Panc1 (cell line): ENCODE measurements around the gene IL15. TPM values are rescaled to one million over a fixed set of nuclear protein-coding genes. Genes with fewer than 3 reads are reported as not detected.

Source experiments
- ATAC-seq: fragments of 200-7000 bp; cut with Tn5 transposase; 2 replicates; pipeline ENCODE4 v1.9.1; 2020; ENCODE audit warnings: mild to moderate bottlenecking, moderate library complexity
- BruUV-seq: library from RNA; stranded (reverse); fragments of 400-500 nt; replicated peaks from 2 replicates; lab custom pipeline; 2021; lab: Mats Ljungman, UMichigan
- CTCF ChIA-PET: fragments of 300-600 bp; sonication (Branson Sonifier 250); formaldehyde crosslinking; loops from one replicate; lab custom pipeline; 2022; ENCODE audit warnings: antibody characterized with exemption; lab: Charles Lee
- POLR2A ChIA-PET: fragments of 300-600 bp; sonication (Branson Sonifier 250); formaldehyde crosslinking; loops from one replicate; lab custom pipeline; 2022; ENCODE audit warnings: antibody characterized with exemption; lab: Charles Lee
- DNase-seq: peaks from one replicate; pipeline ENCODE4 v3.0.0-alpha.2; 2010; ENCODE audit warnings: low read depth, low spot score
- H3K27ac ChIP-seq: 2 replicates; pipeline ENCODE4 v1.5.1; 2011; ENCODE audit warnings: mild to moderate bottlenecking, low read length, inconsistent platforms
- H3K27me3 ChIP-seq: fragments of 200-500 bp; sonication (Bioruptor generic); 2 replicates; pipeline ENCODE4 v1.6.0; 2014; ENCODE audit warnings: low read length, inconsistent platforms; ENCODE audit not compliant: control insufficient read depth, insufficient read depth
- H3K36me3 ChIP-seq: fragments of 200-500 bp; sonication (Bioruptor generic); 2 replicates; pipeline ENCODE4 v1.5.1; 2014; ENCODE audit warnings: inconsistent platforms, mild to moderate bottlenecking, low read length, moderate library complexity; ENCODE audit not compliant: control insufficient read depth, insufficient read depth
- H3K4me1 ChIP-seq: 2 replicates; pipeline ENCODE4 v1.5.1; 2011; ENCODE audit warnings: inconsistent platforms, mild to moderate bottlenecking, low read length, moderate library complexity; ENCODE audit not compliant: control insufficient read depth, insufficient read depth
- H3K4me3 ChIP-seq, 2 experiments: 2 replicates each; pipeline ENCODE4 v1.5.1; 2011 to 2012; ENCODE audit warnings: low read depth in 2 of 2, low read length in 2 of 2, mild to moderate bottlenecking in 2 of 2, inconsistent platforms in 1 of 2, moderate library complexity in 1 of 2
- H3K9me3 ChIP-seq: fragments of 200-500 bp; sonication (Bioruptor generic); 2 replicates; pipeline ENCODE4 v1.5.1; 2014; ENCODE audit warnings: low read depth, mild to moderate bottlenecking, inconsistent platforms, low read length, moderate library complexity; ENCODE audit not compliant: control insufficient read depth, insufficient read depth
- POLR2AphosphoS5 ChIP-seq: IDR thresholded peaks from 2 replicates; pipeline ENCODE4 v1.6.1; 2012; ENCODE audit warnings: mild to moderate bottlenecking, low read depth, low read length, moderate library complexity
- REST ChIP-seq, 2 experiments: IDR thresholded peaks; 2 replicates each; pipeline ENCODE4 v1.6.1; 2011 to 2012; ENCODE audit warnings: low read depth in 2 of 2, control low read depth in 1 of 2, low read length in 1 of 2, mild to moderate bottlenecking in 1 of 2, moderate library complexity in 1 of 2; ENCODE audit not compliant: insufficient read depth in 1 of 2
- SIN3A ChIP-seq: IDR thresholded peaks from 2 replicates; pipeline ENCODE4 v1.6.1; 2012; ENCODE audit warnings: low read depth, mild to moderate bottlenecking, low read length, moderate library complexity, borderline replicate concordance; ENCODE audit not compliant: insufficient read depth
- TCF7L2 ChIP-seq: IDR thresholded peaks from 2 replicates; pipeline ENCODE4 v1.6.1; 2011; ENCODE audit warnings: mild to moderate bottlenecking, low read depth, low read length, inconsistent platforms
- in situ Hi-C: cut with HindIII; loops from 2 replicates; pipeline ENCODE4 v1.10.0; 2016; ENCODE audit warnings: low sequenced_read_pairs, low pct_unique_long_range_greater_than_20kb
- intact Hi-C: fragments of 100-400 bp; cut with micrococcal nuclease; formaldehyde crosslinking; loops from one replicate; pipeline ENCODE4 v1.10.0; 2022; ENCODE audit not compliant: unreplicated experiment
- total RNA-seq: library from RNA; stranded (reverse); gene quantifications from one replicate; pipeline ENCODE4 v1.2.1, GENCODE V29; 2021; ENCODE audit not compliant: unreplicated experiment
- TF ChIP-seq, protein P1 (sequence below): fragments of 450-650 bp; IDR thresholded peaks from 2 replicates; pipeline ENCODE4 v1.5.1; 2017; ENCODE audit warnings: mild to moderate bottlenecking

The IL15 gene
- total RNA-seq, 1 experiment from 2014 or later: 2.7 TPM

DNA sequence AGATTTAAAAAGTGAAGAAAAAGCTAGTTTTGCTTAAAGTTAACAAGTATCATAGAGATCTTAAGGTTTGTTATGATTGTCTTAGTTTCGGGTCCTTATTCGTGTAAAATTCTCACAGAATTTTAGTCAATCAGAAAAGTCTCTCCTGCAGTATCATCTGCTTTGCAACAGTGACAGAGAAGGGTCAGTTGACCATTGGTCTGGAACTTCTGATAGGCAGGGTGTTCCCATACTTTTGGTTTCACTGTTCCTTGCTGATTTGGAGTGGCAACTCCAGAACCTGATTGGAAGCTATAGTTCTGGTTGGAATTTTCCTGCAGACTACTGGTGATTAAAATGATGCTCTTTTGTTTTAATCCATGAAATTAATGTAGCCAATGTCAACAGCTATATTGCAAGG lies 1.8 kb downstream of the IL15 start:
- no TSS peak for BruUV-seq
- no peaks in the 10 kb centered on the region for H3K27me3 ChIP-seq
- intact Hi-C loops (no loop called here), in situ Hi-C loops (no loop called here)
- DNase-seq: no peak
- no peak overlapping the region for H3K27ac ChIP-seq
- no peaks in the 10 kb centered on the region for H3K36me3 ChIP-seq
- POLR2A ChIA-PET: no interaction called here
- H3K4me3 ChIP-seq: no peak overlapping the region
- CTCF ChIA-PET: no interaction called here
- no peak for TF ChIP-seq SIN3A
- no peak for TF ChIP-seq REST (IDR thresholded peaks at IDR 0.05; ENCODE audit: insufficient read depth in 1 of 2, low read depth in 2 of 2, low read length in 1 of 2)
- TF ChIP-seq POLR2AphosphoS5: no peak
- no peak for TF ChIP-seq TCF7L2
- TF ChIP-seq, protein P1, sequence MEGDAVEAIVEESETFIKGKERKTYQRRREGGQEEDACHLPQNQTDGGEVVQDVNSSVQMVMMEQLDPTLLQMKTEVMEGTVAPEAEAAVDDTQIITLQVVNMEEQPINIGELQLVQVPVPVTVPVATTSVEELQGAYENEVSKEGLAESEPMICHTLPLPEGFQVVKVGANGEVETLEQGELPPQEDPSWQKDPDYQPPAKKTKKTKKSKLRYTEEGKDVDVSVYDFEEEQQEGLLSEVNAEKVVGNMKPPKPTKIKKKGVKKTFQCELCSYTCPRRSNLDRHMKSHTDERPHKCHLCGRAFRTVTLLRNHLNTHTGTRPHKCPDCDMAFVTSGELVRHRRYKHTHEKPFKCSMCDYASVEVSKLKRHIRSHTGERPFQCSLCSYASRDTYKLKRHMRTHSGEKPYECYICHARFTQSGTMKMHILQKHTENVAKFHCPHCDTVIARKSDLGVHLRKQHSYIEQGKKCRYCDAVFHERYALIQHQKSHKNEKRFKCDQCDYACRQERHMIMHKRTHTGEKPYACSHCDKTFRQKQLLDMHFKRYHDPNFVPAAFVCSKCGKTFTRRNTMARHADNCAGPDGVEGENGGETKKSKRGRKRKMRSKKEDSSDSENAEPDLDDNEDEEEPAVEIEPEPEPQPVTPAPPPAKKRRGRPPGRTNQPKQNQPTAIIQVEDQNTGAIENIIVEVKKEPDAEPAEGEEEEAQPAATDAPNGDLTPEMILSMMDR: no peak
- no peaks in the 10 kb centered on the region for H3K9me3 ChIP-seq
- H3K4me1 ChIP-seq: peaks cover 5% of the 10 kb centered on the region; the same call in 1 of the 2 replicates
- no peak for ATAC-seq

DNA sequence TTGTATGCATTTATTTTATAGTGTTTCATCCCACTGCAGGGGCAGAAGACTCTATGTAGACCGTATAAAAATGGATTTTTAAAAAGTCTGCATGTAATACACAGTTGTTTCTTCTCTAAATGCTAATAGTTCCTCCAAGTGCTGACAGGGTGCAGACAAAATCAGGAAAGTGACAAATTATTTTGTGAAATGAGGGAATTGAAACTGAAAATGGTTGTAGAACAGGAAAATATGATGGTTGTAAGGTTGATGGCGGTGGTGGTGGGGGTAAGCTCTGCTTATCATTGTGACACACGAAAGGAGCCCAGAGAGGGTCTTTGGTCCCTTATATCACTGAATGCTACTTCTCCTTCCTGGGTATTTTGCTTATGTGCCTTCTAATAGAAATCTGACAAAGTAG lies 4.3 kb downstream of the IL15 start:
- ATAC-seq: no peak
- Histone ChIP-seq H3K4me3 (no peak overlapping the region), H3K36me3 (no peaks in the 10 kb centered on the region), H3K27me3 (no peaks in the 10 kb centered on the region), H3K27ac (no peak overlapping the region), H3K4me1 (peaks cover 5% of the 10 kb centered on the region; the same call in 1 of the 2 replicates), H3K9me3 (no peaks in the 10 kb centered on the region)
- intact Hi-C loops: no loop called here
- ChIA-PET CTCF (no interaction called here), POLR2A (no interaction called here)
- no TSS peak for BruUV-seq
- DNase-seq: no peak
- TF ChIP-seq POLR2AphosphoS5: no peak
- no peak for TF ChIP-seq TCF7L2
- TF ChIP-seq, protein P1: no peak
- in situ Hi-C loops: no loop called here
